NCI-H1417 (cell line): ENCODE results near the gene ITIH4.

Experiments
- DNase-seq, 3 experiments: peaks; one replicate each; lab custom pipeline; 2025; lab: John Stamatoyannopoulos, UW

ITIH4 gene

GRCh38 chr3:52830535-52831258 lies at the start of gene ITIH4:
ITIH4 (minus strand) TSS chr3:52830672; CDS start chr3:52830642, 30 bp downstream.
- DNase-seq = no peak

- peak in 1 of 3 experiments; percentile 5 for DNase-seq
These were observed 49.6 kb upstream of the ITIH4 start for GRCh38 chr3:52880047-52880446.

DNA sequence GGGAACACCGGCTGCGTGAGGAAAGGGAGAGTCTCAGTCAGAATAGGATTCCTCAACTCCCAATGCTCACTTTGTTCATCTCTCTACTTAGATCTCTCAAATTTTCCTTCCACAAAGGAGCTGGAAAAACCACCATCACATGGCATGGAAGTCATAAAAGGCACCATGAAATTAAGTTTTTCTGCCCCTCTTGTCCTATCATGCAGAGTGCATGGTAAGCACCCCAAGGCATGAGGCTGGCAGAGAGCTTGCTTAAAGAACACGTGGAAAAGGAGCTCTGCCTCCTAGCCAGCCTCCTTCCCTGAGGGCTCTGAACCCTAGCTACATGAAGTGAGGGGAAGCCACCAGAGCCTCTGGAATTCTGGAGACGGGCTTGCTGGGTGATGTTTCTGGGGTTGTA lies 49.1 kb upstream of the ITIH4 start:
- DNase-seq = no peak

DNA sequence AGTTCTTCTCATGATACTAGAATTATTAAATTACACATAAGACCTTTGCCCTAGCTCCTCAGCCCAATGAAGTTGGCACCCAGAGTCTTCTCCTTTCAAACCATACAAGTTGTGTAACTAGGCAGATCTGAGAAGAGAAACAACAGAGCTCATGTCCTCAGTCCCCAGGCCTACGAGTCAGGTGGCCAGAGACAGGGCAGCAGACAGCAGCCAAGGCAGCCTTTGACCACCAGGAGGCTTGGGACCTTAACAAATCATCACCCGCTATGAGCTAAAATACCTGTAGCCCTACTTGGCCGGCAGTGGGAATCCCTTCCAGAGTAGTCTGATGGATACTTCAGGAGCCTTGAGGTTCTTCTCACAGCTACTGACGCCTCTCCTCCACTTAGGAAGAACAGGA lies 48.6 kb upstream of the ITIH4 start:
- no peak for DNase-seq

- no peak for DNase-seq
These were observed 46.6 kb upstream of the ITIH4 start for GRCh38 chr3:52877085-52877484.

- no peak for DNase-seq
These were observed 44.6 kb upstream of the ITIH4 start for GRCh38 chr3:52874864-52875587.

- DNase-seq = no peak
These were observed 43.8 kb upstream of the ITIH4 start for GRCh38 chr3:52874160-52874701.

DNA sequence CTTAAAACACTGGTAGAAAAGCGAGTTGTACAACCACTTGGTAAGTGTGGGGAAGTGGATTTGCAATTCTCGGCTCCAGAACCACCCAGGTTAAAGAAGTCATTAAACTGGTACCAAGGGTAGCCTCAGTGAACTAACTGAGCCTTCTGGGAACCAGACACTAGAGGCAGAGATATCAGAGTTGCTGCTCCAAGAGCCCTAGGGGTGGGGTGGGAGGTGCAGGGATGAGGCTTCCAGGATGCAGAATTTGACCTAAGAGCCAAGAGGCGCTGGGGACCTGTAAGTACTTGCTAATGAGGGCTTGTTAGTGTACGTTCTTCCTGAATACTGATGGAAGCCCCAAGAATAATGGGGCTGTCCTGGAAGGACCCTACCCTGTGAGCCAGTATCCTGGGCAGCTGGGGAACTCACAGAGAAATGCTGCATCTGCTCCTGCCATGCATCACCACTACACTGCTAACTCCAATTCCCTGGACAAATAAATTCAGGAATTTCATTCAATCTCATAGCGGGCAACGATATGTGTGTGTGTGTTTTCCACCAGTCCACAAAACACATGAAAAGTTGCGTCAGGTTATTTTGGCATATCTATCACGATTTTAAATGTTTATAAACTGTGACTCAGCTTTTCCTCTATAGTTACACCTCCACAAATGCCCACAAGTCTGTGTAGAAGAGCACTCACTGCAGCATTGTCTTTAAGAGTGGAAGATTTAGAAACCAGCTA lies 43.1 kb upstream of the ITIH4 start:
- no peak for DNase-seq

- DNase-seq = no peak
These were observed 41.8 kb upstream of the ITIH4 start for GRCh38 chr3:52872245-52872644.

DNA sequence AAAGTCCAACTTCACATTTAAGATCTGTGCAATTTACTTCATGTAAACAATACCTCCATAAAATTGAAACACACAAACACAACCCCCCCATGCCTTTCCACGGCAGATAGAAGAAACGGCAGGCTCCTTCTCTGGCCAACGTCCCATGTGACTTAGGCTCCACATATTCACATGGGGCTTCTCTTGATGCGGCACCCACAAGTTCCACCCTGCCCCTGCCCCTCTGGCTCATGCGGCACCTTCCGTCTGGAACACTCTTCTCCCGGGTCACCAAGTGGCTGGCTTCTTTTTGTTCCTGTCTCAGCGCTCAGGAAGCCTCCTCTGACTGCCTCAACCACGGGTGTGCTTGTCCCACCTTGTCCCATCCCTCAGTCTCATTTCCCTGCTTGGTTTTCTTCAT lies 41.3 kb upstream of the ITIH4 start:
- DNase-seq = no peak

GRCh38 chr3:52870471-52870870 lies 40.0 kb upstream of the ITIH4 start:
- DNase-seq = no peak

GRCh38 chr3:52866427-52866826 lies 36.0 kb upstream of the ITIH4 start:
- DNase-seq = no peak

GRCh38 chr3:52865994-52866393 lies 35.5 kb upstream of the ITIH4 start:
- no peak for DNase-seq

DNA sequence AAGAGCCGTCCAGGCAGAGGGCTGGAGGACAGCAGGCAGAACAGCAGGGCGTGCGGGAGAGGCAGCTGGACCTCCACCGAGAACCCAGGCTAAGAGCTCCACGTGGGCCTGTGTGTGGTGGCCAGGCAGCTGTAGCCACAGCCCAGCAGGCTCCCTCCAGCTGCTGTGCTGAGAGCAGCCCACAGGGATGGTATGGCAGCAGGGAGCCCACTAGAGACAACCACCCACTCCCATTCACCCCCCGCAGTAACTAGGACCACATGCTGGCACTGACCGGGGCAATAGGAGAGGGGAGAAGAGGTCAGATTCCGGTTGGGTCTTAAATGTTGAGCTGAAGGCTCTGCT lies 29.9 kb upstream of the ITIH4 start:
- peak in 1 of 3 experiments; percentile 31 for DNase-seq

DNA sequence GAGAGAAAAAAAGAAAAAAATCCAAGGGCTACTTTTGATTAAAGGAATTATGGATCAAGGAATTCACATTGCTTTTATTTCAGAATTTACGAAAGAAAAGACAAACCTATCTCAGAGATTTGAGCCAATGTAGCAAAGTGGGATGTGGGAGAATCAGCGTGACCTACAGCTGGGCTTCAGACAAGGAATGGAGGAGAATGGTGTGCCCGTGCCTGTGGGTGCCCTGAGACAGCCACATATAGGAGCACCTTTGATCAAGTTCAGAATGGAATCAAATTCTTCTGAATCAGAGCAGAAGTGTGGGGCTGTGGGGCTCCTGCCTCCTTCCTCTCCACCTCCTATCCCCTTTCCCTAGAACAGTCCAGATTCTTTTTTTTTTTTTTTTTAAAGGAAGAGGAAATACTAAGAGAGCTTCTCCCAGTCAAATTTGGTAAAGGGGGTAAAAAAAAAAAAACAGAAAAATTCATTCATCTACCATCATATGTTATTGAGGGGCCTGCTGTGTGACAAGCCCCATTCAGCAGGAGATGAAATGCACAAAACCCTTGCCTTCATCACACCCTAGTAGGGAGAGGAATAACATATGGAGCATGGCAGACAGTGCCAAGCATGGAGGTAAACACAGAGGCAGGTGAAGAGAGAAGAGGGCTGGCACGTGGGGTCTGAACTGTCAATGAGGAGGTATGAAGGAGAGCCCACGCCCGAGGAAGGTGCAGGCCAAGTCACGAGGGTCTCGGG lies 29.4 kb upstream of the ITIH4 start:
- DNase-seq = peak in 1 of 3 experiments; percentile 31

GRCh38 chr3:52857864-52858263 lies 27.4 kb upstream of the ITIH4 start:
- peak in 1 of 3 experiments; percentile 6 for DNase-seq

- no peak for DNase-seq
These were observed 26.7 kb upstream of the ITIH4 start for GRCh38 chr3:52857133-52857532.

DNA sequence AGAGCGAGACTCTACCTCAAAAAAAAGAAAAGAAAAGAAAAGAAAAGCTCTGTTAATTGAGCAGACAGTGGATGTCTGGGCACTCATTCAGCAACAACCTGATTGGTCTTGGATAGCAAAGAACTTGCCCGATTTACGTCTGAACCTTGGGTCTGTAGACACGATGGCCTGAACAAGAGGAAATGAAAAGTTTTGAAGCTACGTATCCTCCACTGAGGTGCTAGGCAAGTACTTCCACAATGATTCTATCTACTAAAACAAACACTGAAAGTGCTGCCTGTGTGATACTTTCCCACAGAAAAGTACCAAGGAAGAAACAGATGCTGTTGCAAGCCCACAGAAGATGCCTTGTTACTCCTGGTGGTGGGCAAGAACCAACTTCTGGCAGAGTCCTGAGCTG lies 26.2 kb upstream of the ITIH4 start:
- DNase-seq = no peak

DNA sequence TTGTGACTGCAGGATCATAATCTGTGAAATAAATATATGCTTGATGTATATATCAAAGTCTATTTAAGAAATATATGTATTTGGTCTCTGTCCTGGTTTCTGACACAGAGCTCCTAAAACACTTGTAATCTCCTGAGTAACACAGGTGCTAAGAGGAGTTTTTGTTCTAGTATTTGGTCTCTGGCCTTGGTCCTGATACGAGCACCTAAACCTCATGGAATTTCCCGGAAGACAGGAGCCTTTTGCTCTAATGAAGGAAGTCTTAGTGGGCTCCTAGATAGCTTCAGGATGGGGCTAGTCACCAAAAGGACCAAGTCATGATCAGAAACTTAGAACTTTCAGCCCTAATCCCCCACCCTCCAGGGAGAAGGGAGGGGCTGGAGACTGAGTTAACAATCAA lies 23.5 kb upstream of the ITIH4 start:
- DNase-seq = no peak

- DNase-seq = no peak
These were observed 21.9 kb upstream of the ITIH4 start for GRCh38 chr3:52852419-52852818.

GRCh38 chr3:52851348-52851747 lies 20.9 kb upstream of the ITIH4 start:
- DNase-seq = peak in 2 of 3 experiments; percentile 28 to 72

GRCh38 chr3:52849656-52850055 lies 19.2 kb upstream of the ITIH4 start:
- no peak for DNase-seq
